HEK293 (cell line): ENCODE measurements around the gene EML1.

ENCODE experiments used
- CTCF ChIP-seq: fragments of 450-650 bp; formaldehyde crosslinking; IDR thresholded peaks from 2 replicates; pipeline ENCODE4 v1.5.1; 2016; ENCODE audit warnings: missing biosample characterization, missing genetic modification characterization
- PBX3 ChIP-seq: sonication (generic); formaldehyde crosslinking; IDR thresholded peaks from 2 replicates; pipeline ENCODE4 v1.8.1; 2022; ENCODE audit warnings: mild to moderate bottlenecking, moderate library complexity, missing genetic modification reagents
- ZNF121 ChIP-seq: fragments of 450-650 bp; formaldehyde crosslinking; IDR thresholded peaks from 2 replicates; pipeline ENCODE4 v1.5.1; 2016; ENCODE audit warnings: missing biosample characterization, missing genetic modification characterization
- ZNF133 ChIP-seq: fragments of 450-650 bp; formaldehyde crosslinking; IDR thresholded peaks from 2 replicates; pipeline ENCODE4 v1.5.1; 2016; ENCODE audit warnings: missing biosample characterization, missing genetic modification characterization
- ZNF561 ChIP-seq: fragments of 450-650 bp; IDR thresholded peaks from 2 replicates; pipeline ENCODE4 v1.5.1; 2018; ENCODE audit warnings: missing biosample characterization, missing genetic modification characterization, borderline replicate concordance
- ZNF704 ChIP-seq: fragments of 450-650 bp; formaldehyde crosslinking; IDR thresholded peaks from 2 replicates; pipeline ENCODE4 v1.5.1; 2016; ENCODE audit warnings: missing biosample characterization, missing genetic modification characterization
- ZNF777 ChIP-seq: fragments of 450-650 bp; formaldehyde crosslinking; IDR thresholded peaks from 2 replicates; pipeline ENCODE4 v1.5.1; 2017; ENCODE audit warnings: missing biosample characterization, missing genetic modification characterization, borderline replicate concordance
- ZNF785 ChIP-seq: fragments of 450-650 bp; formaldehyde crosslinking; IDR thresholded peaks from 2 replicates; pipeline ENCODE4 v1.5.1; 2016; ENCODE audit warnings: missing biosample characterization, missing genetic modification characterization
- TF ChIP-seq, protein P1 (sequence below): IDR thresholded peaks from 2 replicates; pipeline ENCODE4 v1.6.1; 2011; ENCODE audit warnings: mild to moderate bottlenecking, low read depth, low read length, borderline replicate concordance

- TF ChIP-seq CTCF (tag by site-specific recombination): no peak
- TF ChIP-seq ZNF561 (tag by site-specific recombination): no peak
- no peak for TF ChIP-seq ZNF133 (tag by site-specific recombination)
- TF ChIP-seq, protein P1, sequence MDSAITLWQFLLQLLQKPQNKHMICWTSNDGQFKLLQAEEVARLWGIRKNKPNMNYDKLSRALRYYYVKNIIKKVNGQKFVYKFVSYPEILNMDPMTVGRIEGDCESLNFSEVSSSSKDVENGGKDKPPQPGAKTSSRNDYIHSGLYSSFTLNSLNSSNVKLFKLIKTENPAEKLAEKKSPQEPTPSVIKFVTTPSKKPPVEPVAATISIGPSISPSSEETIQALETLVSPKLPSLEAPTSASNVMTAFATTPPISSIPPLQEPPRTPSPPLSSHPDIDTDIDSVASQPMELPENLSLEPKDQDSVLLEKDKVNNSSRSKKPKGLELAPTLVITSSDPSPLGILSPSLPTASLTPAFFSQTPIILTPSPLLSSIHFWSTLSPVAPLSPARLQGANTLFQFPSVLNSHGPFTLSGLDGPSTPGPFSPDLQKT: no peak
- TF ChIP-seq ZNF704 (tag by site-specific recombination): no peak
- no peak for TF ChIP-seq ZNF785
- no peak for TF ChIP-seq PBX3
- no peak for TF ChIP-seq ZNF777 (tag by site-specific recombination)
- no peak for TF ChIP-seq ZNF121
Observed at GRCh38 chr14:99904506-99904905, 111.3 kb downstream of the EML1 start.
